CMK (cell line): Measurements from ENCODE around the gene PLEKHG7.

Experiments used
- DNase-seq: peaks from one replicate; pipeline ENCODE4 v3.0.0-alpha.2; 2010; ENCODE audit warnings: low read depth

PLEKHG7 gene

GRCh38 chr12:92707926-92708325 is 5.1 kb downstream of the PLEKHG7 start:
- DNase-seq: no peak

- no peak for DNase-seq
Measured at GRCh38 chr12:92715625-92716024, 12.8 kb downstream of the PLEKHG7 start.

DNA sequence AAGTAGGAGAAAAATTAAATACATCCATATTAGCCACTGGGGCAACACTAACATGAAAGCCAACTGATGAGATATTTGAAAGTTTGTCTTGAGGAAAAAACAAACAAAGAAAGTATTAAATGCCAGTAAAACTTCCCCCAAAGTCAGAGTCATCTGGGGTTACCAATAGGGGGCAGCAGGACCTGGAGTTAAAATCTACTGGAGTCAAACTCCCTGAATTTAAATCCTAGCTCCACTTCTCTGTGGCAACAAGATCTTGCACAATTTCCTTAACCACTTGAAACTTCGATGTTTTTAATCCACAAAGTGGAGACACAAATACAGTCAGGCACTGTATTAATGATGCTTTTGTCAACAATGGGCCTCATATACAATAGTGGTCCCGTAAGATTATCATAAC is 14.4 kb downstream of the PLEKHG7 start:
- DNase-seq: no peak

DNA sequence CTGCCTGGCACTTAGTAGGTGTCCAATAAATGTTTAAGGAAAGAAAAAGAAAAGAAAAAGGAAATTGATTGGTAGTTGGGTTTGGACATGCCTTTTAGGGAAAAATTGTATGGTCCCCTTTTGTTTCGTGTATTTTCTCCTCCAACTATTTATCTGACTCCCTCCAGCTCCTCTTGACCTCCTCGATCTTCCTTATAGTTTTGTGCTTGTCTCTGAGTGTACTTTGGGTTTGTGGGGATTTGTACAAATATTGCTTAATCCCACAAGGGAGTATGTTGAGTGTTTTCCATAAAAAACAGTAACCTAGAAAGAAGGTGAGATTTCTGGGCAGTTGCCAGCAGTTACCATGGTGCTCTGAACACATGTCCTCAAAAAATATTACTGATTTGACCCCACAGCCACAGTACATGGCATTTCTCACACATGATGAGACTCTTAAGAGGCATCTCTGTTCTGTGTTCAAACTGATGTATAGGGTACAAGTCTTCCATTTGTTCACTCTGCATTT is 15.7 kb downstream of the PLEKHG7 start:
- no peak for DNase-seq

- no peak for DNase-seq
Measured at GRCh38 chr12:92719674-92720073, 16.9 kb downstream of the PLEKHG7 start.

DNA sequence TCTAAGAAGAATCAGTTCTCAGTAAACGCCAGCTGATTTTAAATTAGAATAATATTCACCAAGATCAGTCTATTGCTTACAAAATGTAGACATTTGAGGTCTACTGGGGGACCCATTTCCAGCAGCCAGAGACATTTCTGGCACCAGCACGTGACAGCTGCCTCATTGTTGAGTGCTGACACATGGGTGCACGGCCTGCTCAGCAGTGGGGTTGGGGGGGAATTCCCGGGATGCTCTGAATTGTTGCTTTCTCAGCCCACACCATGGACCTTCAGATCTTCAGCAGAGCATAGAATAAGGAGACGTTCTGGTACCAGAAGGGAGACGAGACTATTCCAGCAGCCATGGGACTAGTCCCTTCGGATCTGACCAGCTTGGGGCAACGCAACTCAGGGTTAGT is 18.3 kb downstream of the PLEKHG7 start:
- DNase-seq: no peak

DNA sequence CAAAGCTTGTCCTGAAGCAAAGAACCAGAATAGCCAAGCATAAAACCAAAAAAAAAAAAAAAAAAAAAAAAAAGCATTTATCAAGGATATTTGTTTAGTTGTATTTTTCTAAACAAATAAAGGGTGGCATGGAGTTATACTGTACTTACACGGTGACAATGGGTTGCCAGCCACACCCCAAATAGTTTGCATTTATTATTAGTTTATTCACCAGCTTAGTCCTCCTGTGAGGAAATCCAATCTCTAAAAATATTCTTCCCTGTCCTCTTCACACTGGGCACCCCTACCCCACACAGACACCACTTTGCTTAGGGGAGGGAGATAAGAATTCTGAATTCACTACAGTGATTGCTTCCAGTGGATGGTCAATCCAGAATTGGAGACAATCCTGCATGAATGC is 18.9 kb downstream of the PLEKHG7 start:
- no peak for DNase-seq

DNA sequence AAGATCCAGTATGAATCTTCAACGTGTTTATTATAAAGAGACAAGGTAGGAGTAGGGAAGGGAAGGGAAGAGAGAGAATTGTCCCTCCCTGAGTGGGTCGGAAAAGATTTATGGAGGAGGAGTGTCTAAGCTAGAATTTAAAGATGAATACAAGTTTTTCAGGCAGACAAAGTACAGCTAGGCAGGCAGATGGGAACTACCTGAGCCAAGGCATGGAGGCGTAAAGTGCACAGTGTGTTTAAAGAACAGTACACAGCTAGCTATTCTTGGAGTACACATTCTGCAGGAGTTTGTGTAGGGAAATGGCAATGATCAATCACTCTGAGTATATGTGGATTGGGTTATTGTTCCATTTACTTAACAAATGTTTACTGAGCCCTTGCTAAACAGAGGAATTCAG is 20.1 kb downstream of the PLEKHG7 start:
- DNase-seq: no peak

DNA sequence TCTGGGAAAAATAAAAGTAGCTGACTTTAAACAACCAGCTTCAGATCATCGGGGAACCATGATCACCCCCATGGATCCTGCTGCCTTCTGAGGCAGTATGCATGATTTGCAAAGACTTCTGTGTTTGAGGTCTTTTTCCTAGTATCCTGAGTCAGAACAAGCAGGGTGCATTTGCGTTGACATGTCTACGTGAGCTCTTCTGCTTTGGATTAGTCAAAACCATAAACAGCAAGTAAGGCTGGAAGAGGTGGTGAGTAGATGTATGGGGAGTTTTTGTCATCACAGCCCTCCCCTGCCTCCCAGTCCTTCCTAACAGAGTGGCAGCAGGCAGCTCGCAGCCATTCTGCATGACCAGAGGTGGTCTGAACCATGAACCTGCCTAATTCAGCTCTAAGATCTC is 24.1 kb downstream of the PLEKHG7 start:
- DNase-seq: no peak

DNA sequence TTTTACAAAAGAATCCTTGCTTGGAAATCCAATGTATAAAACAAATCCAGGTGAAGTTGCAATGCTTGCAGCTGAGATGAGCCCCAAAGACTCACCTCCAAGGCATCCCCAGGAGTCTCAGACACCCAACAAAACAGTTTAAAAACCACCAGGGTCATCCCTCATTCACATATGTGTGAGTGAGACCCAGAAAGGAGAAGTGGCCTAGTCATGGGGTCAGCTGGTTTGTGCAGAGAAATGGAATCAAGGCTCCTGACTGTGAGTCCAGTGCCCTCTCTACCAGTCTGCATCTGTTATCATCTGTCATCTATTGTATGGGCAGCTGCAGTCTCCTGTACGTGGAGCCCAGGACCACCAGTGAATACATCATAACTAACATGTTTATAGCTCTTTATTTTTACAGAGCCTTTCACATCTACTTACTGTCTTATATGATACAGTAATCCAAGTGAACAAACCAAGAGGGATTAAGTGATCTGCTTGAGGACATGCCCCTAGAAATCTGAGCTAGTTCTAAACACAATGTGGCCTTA is 27.1 kb downstream of the PLEKHG7 start:
- DNase-seq: no peak

DNA sequence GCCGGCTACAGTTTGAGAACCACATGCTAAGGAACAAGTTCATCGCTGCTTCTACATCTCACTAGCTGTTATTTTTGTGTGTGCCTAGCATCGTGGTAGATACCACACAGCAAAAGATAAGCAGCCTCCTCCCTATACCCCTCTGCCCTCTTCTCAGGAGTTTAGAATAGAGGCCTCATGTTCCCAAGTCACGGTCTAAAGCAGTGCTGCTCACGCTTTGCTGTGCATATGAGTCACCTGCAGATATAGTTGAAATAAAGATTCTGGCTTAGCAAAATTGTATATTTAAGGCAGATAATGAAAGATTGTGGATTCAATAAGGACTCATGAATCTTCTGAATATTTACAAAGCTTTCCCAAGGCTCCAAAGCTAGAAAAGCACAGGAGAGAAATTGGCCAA is 28.0 kb downstream of the PLEKHG7 start:
- no peak for DNase-seq

DNA sequence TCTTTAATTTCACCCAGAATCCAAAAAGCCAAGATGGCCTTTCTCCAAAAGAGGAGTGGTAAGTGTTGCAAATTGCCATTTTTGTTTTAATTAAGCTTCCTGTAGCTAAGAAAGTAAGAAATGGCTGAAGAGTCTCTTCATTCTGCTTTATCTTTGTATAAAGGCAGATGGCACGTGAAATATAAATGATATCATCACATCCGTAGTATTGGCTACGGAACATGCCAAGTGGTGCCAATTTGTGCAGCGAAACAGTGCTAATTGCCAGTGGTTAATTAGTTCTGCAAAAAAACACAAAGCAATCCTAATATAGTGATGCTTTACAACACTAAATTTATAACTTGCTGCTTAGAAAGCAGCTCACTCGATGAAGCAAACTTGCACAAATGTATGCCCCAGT is 29.4 kb downstream of the PLEKHG7 start:
- DNase-seq: no peak

GRCh38 chr12:92732716-92733115 is 29.9 kb downstream of the PLEKHG7 start:
- no peak for DNase-seq

GRCh38 chr12:92733181-92733580 is 30.4 kb downstream of the PLEKHG7 start:
- DNase-seq: no peak

GRCh38 chr12:92733661-92734060 is 30.9 kb downstream of the PLEKHG7 start:
- no peak for DNase-seq

DNA sequence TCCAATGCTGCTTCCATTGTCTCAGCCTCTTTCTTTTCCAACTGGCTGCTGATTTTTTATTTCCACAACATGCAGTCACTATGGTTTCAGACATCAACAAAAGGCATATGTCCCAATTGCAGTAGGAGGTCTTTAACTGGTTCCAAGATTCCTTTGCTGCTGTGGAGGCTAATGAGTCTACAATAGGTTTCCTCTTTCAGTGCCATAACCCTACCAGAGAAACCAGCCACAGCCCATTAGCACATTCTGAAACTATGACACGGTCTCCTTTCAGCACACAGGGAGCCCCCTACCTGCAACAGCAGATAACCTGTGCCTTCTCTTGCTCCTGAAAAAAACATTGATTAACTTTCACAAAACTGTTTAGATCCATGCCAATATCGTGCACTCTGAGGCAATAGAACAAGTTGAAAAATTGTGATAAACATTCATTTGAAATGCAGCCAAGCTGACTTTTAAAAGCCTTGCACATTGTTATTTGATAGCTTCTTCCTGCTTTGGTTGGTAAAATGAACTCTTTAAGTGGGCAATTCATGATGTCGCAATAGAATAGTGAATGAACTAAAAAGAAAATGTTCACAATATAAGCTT is 32.4 kb downstream of the PLEKHG7 start:
- no peak for DNase-seq

- DNase-seq: no peak
Measured at GRCh38 chr12:92736605-92737004, 33.8 kb downstream of the PLEKHG7 start.

DNA sequence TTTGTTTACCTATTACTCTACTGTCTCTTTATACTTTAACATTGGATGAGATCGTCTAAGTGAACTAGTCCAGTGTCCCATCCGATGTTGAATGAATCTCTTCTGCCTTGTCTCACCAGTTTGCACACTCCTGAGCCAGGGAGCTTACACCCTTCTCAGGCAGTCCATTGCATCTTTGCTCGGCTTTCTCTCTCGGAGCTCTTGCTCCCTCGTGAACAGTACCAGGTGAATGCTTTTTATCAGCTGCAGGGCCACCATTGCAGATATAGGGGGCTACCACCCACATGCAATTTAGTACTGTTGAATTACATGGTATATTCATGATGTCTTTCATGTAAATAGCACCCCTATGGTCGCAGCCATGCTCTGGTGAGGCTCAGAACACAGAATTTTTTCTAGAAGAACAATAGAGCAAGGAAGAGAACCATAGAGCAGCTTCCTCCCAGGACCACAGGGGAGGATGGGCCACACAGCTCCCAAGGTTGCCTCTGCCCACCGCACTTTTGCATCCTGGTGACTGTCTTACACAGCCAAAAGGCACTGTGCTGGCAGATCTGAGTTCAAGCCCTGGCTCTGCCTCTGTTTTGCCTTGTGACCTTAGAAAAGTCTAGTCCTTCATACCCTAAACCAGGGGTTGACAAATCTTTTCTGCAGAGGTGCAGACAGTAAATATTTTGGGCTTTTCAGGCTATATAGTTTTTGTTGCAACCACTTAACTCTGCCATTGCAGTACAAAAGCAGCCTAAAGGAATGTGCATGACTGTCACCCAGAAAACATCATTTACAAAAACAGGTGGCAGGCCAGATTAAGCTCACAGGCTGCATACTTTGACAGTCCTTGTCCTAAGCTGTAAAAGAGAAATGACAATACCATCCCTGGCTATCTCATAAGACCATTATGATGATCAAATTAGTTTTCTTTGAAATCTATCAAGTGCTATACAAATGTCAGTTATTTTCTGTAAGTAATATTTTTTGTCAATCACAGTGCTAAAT is 35.4 kb downstream of the PLEKHG7 start:
- no peak for DNase-seq

GRCh38 chr12:92739113-92739512 is 36.3 kb downstream of the PLEKHG7 start:
- DNase-seq: no peak

DNA sequence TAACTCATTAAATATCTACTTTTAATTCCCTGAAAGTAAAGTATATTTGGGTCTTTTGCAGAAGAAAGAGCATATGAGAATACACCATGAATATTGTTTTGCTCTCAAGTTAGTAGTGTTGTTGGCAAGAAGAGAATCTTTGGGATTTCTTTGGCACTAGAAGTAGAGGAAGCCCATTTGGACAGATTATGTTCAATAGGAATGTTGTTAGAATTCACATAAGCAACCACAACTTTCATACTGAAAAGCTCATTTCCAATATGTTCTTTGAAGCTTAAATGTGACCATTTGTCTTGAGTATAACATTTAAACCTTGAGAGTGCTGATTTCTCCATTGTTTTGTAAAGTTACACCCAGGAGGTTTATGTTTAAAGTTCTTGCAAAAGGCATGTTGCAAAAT is 37.6 kb downstream of the PLEKHG7 start:
- DNase-seq: no peak

GRCh38 chr12:92743026-92743425 is 40.2 kb downstream of the PLEKHG7 start:
- DNase-seq: no peak

DNA sequence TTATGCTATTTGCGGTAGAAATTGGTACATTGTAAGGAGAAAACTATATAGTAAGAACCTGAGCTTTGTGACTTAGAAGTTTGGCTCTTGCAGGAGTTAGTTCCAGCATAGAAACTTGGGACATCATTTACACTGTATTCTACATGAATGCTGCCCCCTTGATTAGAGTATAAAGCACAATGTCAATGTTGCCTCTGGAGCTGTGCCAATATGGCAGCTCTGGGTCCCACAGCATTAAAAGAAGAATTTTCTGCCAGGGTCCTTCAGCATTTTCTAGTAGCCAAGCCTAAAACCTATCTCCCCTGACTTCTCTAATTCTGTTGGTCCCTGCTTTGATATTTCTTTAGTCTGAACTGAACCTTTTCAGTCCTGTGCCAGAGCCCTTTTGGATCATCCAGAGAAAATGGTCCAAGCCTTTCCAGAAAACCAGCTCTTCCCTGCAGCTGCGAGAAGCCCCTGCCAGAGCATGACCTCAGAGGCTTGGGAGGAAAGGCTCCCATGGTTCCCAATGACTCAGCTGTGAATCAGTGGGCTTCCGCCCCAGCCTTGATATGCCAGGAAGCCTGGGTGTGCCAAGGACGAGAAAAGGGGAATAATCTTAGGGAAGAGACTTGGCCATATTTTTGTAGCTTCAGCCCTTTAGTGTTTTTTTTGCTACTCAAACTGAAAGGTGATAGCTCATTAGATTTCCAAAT is 43.2 kb downstream of the PLEKHG7 start:
- DNase-seq: no peak
